GM13976 (cell line): ENCODE measurements around the gene CELSR2.

ENCODE experiments used
- DNase-seq: peaks from one replicate; pipeline ENCODE4 v3.0.0; 2012; ENCODE audit warnings: low spot score
- in situ Hi-C: fragments of 300-500 bp; cut with MboI; formaldehyde crosslinking; loops from one replicate; pipeline ENCODE4 v1.12.0; 2022; ENCODE audit warnings: low sequenced_read_pairs, mixed read lengths, inconsistent platforms; ENCODE audit not compliant: unreplicated experiment
- TF ChIP-seq, protein P1 (sequence below): IDR thresholded peaks from 2 replicates; pipeline ENCODE4 v1.5.1; 2012; ENCODE audit warnings: borderline replicate concordance, mild to moderate bottlenecking; ENCODE audit not compliant: insufficient read depth; ENCODE audit errors: extremely low read depth, missing control alignments, control extremely low read depth

CELSR2 gene

DNA sequence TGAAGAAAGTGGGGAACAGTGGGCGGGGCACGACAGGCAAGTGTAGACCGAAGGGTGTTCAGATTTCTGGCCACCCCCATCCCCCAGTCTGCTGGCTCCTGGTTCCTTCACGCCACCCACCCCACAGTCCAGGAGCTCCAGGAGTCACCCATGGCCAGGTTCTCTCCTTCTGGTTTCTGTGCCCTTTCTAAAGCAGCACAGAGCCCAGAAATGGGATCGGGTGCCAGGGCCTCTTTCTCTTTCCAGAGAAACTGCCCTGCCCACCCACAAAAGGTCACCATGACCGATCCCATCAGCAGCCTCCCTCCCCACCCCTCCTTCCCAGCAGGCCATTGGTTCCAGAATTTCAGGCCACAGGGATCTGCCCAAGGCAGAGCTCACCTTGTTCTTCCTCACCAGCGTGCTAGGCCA is 3.2 kb upstream of the CELSR2 start:
- no peak for DNase-seq
- TF ChIP-seq, protein P1, sequence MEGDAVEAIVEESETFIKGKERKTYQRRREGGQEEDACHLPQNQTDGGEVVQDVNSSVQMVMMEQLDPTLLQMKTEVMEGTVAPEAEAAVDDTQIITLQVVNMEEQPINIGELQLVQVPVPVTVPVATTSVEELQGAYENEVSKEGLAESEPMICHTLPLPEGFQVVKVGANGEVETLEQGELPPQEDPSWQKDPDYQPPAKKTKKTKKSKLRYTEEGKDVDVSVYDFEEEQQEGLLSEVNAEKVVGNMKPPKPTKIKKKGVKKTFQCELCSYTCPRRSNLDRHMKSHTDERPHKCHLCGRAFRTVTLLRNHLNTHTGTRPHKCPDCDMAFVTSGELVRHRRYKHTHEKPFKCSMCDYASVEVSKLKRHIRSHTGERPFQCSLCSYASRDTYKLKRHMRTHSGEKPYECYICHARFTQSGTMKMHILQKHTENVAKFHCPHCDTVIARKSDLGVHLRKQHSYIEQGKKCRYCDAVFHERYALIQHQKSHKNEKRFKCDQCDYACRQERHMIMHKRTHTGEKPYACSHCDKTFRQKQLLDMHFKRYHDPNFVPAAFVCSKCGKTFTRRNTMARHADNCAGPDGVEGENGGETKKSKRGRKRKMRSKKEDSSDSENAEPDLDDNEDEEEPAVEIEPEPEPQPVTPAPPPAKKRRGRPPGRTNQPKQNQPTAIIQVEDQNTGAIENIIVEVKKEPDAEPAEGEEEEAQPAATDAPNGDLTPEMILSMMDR = no peak
- in situ Hi-C loops = no loop called here

DNA sequence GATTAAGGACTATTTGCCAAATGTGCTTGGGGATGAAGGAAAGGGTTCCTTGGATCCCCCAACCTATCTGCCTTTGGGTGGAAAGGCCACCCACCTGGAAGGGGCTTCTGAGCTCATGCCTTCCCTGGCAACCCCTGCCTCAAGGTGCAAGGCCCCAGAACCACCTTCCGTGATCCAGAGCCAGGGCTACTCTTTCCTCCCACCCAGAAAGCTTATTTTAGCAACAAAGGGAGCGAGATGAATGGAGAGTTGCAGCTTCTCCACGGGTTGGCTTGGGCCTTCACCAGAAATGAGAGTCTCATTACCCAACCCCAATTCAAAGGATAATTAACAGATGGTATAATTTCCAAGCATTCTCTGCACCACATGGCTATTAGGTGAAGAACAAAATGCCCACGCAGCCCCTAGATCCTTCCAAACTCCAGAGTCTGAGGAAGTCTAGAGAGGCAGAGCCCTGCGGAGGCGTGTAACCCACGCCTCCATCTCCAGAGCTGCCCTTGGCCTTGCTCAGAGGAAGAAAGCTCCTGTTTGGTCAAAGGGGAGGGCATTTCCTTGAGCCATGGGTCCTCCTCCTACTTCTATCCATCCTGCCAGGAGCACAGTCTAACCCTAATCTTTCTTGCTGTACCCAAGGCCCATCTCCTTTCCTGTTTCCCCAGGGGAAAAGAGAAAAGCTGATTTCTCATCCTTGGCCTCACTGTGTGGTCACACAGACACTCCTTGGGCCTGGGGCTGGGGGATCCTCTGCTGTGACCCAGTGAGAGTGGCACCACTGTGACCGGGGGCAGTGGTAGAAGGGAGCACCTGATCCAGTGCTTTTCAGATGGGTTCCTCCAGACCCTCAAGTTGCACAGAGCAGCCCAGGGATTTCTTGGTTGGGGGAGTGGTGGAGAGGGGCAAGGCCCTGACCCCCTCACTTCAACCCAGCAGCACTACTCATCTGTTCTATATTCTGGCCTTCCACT is 1.7 kb upstream of the CELSR2 start:
- DNase-seq = no peak
- in situ Hi-C loops = no loop called here
- TF ChIP-seq, protein P1 = no peak

DNA sequence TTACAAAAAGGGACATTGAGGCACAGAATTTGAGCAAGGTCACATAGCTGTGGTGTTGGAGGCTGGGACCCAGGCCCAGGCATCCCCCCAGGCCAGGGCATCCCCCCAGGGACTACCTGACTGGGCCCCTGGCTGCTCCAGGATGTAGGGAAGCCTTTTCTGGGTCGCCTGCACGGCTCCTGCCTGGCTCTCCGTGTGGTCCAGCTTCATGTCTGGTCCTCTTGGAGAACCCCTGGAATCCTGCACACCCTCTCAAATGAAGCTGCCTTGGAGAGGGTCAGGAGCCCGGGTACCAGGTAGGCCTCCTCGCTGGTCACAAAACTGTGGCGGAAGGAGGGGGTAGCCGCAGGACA is 919 bp upstream of the CELSR2 start:
- TF ChIP-seq, protein P1 = no peak
- in situ Hi-C loops = no loop called here
- DNase-seq = no peak

GRCh38 chr1:109249654-109250401 is 489 bp downstream of the CELSR2 start:
- DNase-seq = no peak
- in situ Hi-C loops = no loop called here
- TF ChIP-seq, protein P1 = no peak

DNA sequence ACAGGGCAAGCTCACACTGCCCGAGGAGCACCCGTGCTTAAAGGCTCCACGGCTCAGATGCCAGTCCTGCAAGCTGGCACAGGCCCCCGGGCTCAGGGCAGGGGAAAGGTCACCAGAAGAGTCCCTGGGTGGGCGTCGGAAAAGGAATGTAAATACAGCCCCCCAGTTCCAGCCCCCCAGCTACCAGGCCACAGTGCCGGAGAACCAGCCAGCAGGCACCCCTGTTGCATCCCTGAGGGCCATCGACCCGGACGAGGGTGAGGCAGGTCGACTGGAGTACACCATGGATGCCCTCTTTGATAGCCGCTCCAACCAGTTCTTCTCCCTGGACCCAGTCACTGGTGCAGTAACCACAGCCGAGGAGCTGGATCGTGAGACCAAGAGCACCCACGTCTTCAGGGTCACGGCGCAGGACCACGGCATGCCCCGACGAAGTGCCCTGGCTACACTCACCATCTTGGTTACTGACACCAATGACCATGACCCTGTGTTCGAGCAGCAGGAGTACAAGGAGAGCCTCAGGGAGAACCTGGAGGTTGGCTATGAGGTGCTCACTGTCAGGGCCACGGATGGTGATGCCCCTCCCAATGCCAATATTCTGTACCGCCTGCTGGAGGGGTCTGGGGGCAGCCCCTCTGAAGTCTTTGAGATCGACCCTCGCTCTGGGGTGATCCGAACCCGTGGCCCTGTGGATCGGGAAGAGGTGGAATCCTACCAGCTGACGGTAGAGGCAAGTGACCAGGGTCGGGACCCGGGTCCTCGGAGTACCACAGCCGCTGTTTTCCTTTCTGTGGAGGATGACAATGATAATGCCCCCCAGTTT is 1.3 kb downstream of the CELSR2 start:
- in situ Hi-C loops = no loop called here
- TF ChIP-seq, protein P1 = no peak
- no peak for DNase-seq
